Adrenal gland (tissue), 5 donors: ENCODE measurements around the gene XYLT1.

Experiments
- CTCF ChIP-seq, 6 experiments: fragments of 450-650 bp in 4 of 6; fragments of 200-600 bp in 2 of 6; sonication (generic) in 1 of 6; IDR thresholded peaks; 1 replicate in 5 of 6; 2 replicates in 1 of 6; pipeline versions ENCODE4 v1.5.1 to v1.8.0; 2016 to 2021; ENCODE audit warnings: antibody characterized with exemption in 6 of 6, mild to moderate bottlenecking in 2 of 6, moderate library complexity in 1 of 6
- POLR2A ChIP-seq, 2 donors: fragments of 450-650 bp; IDR thresholded peaks; one replicate each; pipeline ENCODE4 v1.6.1; 2017; ENCODE audit warnings: antibody characterized with exemption in 2 of 2, mild to moderate bottlenecking in 2 of 2, moderate library complexity in 1 of 2
- donor health status: DM: no; HTN: no; CAD: no.

DNA sequence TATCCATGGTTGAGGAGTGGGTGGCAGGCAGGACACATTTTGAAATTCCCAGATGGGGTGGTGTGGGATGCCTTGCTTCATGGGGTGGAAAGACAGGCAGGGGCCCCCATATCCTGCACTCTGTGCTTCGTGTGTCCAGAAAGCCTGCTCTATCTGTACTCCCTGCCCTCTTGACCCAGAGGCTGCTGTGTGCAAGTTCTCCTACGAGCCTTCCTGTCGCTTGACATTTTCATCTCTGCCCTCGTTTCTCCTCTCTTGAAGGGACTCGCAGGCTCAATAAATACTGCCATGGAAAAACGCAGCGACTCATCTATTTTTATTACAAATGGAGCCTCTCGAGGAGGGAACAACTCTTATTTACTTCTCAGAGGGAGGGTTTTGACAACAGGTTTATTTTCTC lies 254.8 kb downstream of the XYLT1 start:
- TF ChIP-seq CTCF (IDR thresholded peaks at IDR 0.05) (no peak), POLR2A (IDR thresholded peaks at IDR 0.05) (no peak)
